Prostate gland (tissue), 2 donors: ENCODE results near the gene SUSD2. TPM values are rescaled to one million over a fixed set of nuclear protein-coding genes. Genes with fewer than 3 reads are reported as not detected.
"Not testable (repeated sequence)": the region's sequence is repeated elsewhere in the genome, so short reads cannot be mapped to it uniquely, and the experiment has no call there.

ENCODE experiments used
- DNase-seq: peaks from one replicate; pipeline ENCODE4 v3.0.0-alpha.2; 2019; ENCODE audit warnings: low spot score
- H3K27ac ChIP-seq, 2 donors: fragments of 200-600 bp; sonication (generic); 2 replicates each; pipeline ENCODE4 v1.5.1; 2017 to 2019
- H3K27me3 ChIP-seq: fragments of 200-600 bp; sonication (generic); replicated peaks from 2 replicates; pipeline ENCODE4 v1.5.1; 2019; ENCODE audit not compliant: insufficient read depth
- H3K36me3 ChIP-seq, 2 donors: fragments of 200-600 bp; sonication (generic); 1 replicate in 1 of 2; 2 replicates in 1 of 2; pipeline versions ENCODE4 v1.5.1 to v1.8.1; 2017 to 2019
- H3K4me1 ChIP-seq: fragments of 200-600 bp; sonication (generic); replicated peaks from 2 replicates; pipeline ENCODE4 v1.5.1; 2019
- H3K4me3 ChIP-seq, 2 donors: fragments of 200-600 bp; sonication (generic); 2 replicates each; pipeline ENCODE4 v1.5.1; 2017 to 2019
- H3K9me3 ChIP-seq: fragments of 200-600 bp; sonication (generic); 2 replicates; pipeline ENCODE4 v1.5.1; 2017
- POLR2A ChIP-seq: fragments of 450-650 bp; IDR thresholded peaks from one replicate; pipeline ENCODE4 v1.6.1; 2016; ENCODE audit warnings: antibody characterized with exemption, mild to moderate bottlenecking
- POLR2AphosphoS5 ChIP-seq: sonication (generic); formaldehyde crosslinking; IDR thresholded peaks from one replicate; pipeline ENCODE4 v1.6.1; 2017; ENCODE audit warnings: antibody characterized with exemption
- WGBS: methylation state at CpG from one replicate; pipeline ENCODE4 v1.1.5; 2018; 5-methylcytosine and 5-hydroxymethylcytosine counted together
- intact Hi-C: fragments of 100-400 bp; cut with DNase I; formaldehyde crosslinking; loops from one replicate; pipeline ENCODE4 v1.14.2; 2022
- total RNA-seq, 2 donors: library from RNA; depleted of rRNA; stranded (reverse); fragments of >200 nt; gene quantifications; one replicate each; pipeline ENCODE4 v1.1.0, GENCODE V29; 2016
- TF ChIP-seq, protein P1 (sequence below), 4 experiments: fragments of 200-600 bp in 2 of 4; fragments of 450-650 bp in 2 of 4; sonication (generic) in 2 of 4; IDR thresholded peaks; 1 replicate in 3 of 4; 2 replicates in 1 of 4; pipeline ENCODE4 v1.5.1; 2016 to 2019; ENCODE audit warnings: antibody characterized with exemption in 4 of 4, mild to moderate bottlenecking in 2 of 4, moderate library complexity in 2 of 4

Gene SUSD2
- total RNA-seq, 2 donors from 2014 or later = 7.8 to 9.3 TPM

DNA sequence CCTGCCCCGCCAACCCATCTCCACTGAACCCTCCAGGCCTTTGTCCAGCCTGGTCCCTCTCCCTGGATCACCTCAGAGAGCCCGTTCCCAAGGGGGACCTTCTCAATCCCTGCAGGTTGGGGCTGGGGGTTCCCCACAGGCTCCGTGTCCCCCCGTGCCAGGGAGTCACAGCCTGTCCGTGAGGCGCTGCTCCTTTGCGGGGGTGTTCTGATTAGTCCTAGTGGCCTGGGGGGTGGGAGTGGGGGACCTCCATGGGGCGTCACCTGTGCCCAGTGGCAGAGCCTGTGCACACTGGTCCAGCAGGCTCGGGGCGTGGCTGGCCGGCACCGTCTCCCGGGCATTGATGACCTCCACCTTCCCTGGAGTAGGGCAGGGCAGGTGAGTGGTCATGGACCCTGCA, 51.9 kb downstream of the SUSD2 start:
- no peak overlapping the region for H3K27ac ChIP-seq
- H3K9me3 ChIP-seq = no peaks in the 10 kb centered on the region
- H3K4me3 ChIP-seq = no peak overlapping the region
- no peak for DNase-seq
- intact Hi-C loops = no loop called here
- H3K36me3 ChIP-seq = no peaks in the 10 kb centered on the region
- WGBS = 92% methylated on average over 7 of the region's 13 CpGs
- TF ChIP-seq POLR2A (no peak), POLR2AphosphoS5 (no peak)
- TF ChIP-seq, protein P1, sequence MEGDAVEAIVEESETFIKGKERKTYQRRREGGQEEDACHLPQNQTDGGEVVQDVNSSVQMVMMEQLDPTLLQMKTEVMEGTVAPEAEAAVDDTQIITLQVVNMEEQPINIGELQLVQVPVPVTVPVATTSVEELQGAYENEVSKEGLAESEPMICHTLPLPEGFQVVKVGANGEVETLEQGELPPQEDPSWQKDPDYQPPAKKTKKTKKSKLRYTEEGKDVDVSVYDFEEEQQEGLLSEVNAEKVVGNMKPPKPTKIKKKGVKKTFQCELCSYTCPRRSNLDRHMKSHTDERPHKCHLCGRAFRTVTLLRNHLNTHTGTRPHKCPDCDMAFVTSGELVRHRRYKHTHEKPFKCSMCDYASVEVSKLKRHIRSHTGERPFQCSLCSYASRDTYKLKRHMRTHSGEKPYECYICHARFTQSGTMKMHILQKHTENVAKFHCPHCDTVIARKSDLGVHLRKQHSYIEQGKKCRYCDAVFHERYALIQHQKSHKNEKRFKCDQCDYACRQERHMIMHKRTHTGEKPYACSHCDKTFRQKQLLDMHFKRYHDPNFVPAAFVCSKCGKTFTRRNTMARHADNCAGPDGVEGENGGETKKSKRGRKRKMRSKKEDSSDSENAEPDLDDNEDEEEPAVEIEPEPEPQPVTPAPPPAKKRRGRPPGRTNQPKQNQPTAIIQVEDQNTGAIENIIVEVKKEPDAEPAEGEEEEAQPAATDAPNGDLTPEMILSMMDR (IDR thresholded peaks at IDR 0.05) = no peak
- H3K27me3 ChIP-seq = no peaks in the 10 kb centered on the region
- H3K4me1 ChIP-seq = no peaks in the 10 kb centered on the region

DNA sequence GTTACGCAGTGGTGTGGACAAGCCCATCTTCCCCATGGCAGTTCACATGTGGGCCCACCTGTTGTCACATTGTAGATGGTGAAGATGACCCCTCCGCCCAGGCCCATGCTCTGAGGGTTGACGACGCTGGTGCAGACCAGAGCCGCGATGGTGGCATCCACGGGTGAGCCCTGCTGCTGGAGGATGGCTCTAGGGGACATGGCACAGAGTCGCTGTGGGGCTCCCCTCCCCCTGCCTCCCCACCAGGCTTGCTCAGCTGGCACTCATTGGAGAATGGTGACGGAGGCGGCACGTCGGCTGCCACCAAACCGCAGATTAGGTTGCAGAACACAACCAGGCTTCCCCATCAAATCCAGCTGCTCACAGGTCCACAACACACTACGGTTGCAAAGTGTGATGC, 52.5 kb downstream of the SUSD2 start:
- H3K9me3 ChIP-seq = no peaks in the 10 kb centered on the region
- no peak overlapping the region for H3K27ac ChIP-seq
- H3K4me3 ChIP-seq = no peak overlapping the region
- WGBS = 95% methylated on average over 14 of the region's 14 CpGs
- intact Hi-C loops = no loop called here
- no peaks in the 10 kb centered on the region for H3K4me1 ChIP-seq
- no peaks in the 10 kb centered on the region for H3K36me3 ChIP-seq
- H3K27me3 ChIP-seq = no peaks in the 10 kb centered on the region
- TF ChIP-seq POLR2AphosphoS5 (no peak), POLR2A (no peak)
- TF ChIP-seq, protein P1 (IDR thresholded peaks at IDR 0.05) = no peak
- DNase-seq = no peak

DNA sequence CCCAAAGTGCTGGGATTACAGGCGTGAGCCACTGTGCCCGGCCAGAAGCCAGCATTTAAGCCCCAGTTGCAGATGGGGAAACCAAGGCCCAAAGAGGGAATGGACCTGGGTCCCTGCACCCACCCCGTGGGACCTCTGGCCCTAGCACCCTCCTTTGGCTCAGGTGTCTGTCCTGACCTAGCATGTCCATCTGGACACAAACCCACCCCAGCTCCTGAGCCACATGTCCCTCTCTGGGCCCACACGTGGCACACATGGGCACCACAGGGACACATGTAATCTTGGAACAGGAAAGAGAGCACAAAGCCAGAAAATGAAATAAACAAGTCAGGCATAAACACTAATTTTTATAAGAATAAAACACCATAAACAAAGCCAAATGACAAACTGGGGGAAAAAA, 54.0 kb downstream of the SUSD2 start:
- intact Hi-C loops = no loop called here
- no peak overlapping the region for H3K4me3 ChIP-seq
- H3K4me1 ChIP-seq = no peaks in the 10 kb centered on the region
- H3K27ac ChIP-seq = no peak overlapping the region
- no peaks in the 10 kb centered on the region for H3K9me3 ChIP-seq
- no peak for DNase-seq
- TF ChIP-seq, protein P1 (IDR thresholded peaks at IDR 0.05) = no peak
- no peak for TF ChIP-seq POLR2A
- TF ChIP-seq POLR2AphosphoS5 = no peak
- WGBS = 91% methylated on average over 4 of the region's 4 CpGs
- no peaks in the 10 kb centered on the region for H3K27me3 ChIP-seq
- no peaks in the 10 kb centered on the region for H3K36me3 ChIP-seq

DNA sequence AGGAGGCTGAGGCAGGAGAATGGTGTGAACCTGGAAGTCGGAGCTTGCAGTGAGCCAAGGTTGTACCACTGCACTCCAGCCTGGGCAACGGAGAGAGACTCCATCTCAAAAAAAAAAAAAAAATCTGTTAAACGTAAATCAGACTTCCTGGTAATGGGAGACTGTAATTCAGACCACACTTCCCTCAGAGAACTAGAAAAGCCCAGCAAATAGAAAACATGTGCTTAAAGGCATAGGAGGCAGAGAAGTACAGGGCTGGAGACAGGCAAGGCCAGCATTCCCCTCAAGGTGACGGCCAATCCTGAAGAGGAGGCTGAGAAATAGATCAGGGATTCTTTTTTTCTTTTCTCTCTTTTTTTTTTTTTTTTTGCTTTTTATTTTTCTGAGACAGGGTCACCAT, 55.4 kb downstream of the SUSD2 start:
- TF ChIP-seq POLR2AphosphoS5 (no peak), POLR2A (no peak)
- TF ChIP-seq, protein P1 (IDR thresholded peaks at IDR 0.05) = no peak
- Histone ChIP-seq H3K36me3 (no peaks in the 10 kb centered on the region), H3K4me3 (no peak overlapping the region), H3K4me1 (no peaks in the 10 kb centered on the region), H3K9me3 (no peaks in the 10 kb centered on the region), H3K27ac (no peak overlapping the region), H3K27me3 (no peaks in the 10 kb centered on the region)
- no peak for DNase-seq
- WGBS = 84% methylated on average over 4 of the region's 4 CpGs
- intact Hi-C loops = no loop called here

DNA sequence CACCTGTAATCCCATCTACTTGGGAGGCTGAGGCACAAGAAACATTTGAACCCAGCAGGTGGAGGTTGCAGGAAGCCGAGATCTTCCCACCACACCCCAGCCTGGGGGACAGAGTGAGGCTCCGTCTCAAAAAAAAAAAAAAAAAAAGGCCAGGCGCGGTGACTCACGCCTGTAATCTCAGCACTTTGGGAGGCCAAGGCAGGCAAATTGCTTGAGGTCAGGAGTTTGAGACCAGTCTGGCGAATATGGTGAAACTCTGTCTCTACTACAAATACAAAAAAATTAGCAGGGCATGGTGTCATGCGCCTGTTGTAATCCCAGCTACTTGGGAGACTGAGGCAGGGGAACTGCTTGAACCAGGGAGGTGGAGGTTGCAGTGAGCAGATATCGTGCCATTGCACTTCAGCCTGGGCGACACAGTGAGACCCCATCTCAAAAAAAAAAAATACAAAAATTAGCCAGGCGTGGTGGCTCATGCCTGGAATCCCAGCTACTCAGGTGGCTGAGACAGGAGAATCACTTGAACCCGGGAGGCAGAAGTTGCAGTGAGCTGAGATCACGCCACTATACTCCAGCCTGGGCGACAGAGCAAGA, 56.9 kb downstream of the SUSD2 start:
- WGBS = 94% methylated on average over 13 of the region's 13 CpGs
- H3K9me3 ChIP-seq, H3K4me3 ChIP-seq, intact Hi-C loops, DNase-seq, H3K4me1 ChIP-seq, H3K27me3 ChIP-seq, H3K36me3 ChIP-seq, H3K27ac ChIP-seq: not testable (repeated sequence)

Other genes with a start within 250 kb of the SUSD2 start
- gene GSTT2B, start 220.3 kb upstream of the SUSD2 start, total RNA-seq = 10 to 100 TPM in 1 of 2 donors, 1 to 10 TPM in 1; 3.9 to 16.2 TPM
- gene DDTL, start 214.6 kb upstream of the SUSD2 start, total RNA-seq = 1 to 10 TPM in 1 of 2 donors, not detected in 1; 2.2 TPM
- 100 to 1,000 TPM; 131 to 285 TPM for gene DDT, start 207.0 kb upstream of the SUSD2 start, total RNA-seq
- gene GSTT2, start 201.4 kb upstream of the SUSD2 start, total RNA-seq = not detected
- gene GSTT4, start 176.0 kb upstream of the SUSD2 start, total RNA-seq = under 1 TPM in 1 of 2 donors, not detected in 1; 0.80 TPM
- 10 to 100 TPM; 41.1 to 85.8 TPM for gene CABIN1, start 170.2 kb upstream of the SUSD2 start, total RNA-seq
- gene GGT5, start 63.6 kb downstream of the SUSD2 start, total RNA-seq = 10 to 100 TPM; 19.2 to 39.7 TPM
- 10 to 100 TPM; 39.6 to 63.2 TPM for gene SPECC1L, start 89.3 kb downstream of the SUSD2 start, total RNA-seq
- 1 to 10 TPM; 2.1 to 3.7 TPM for gene ADORA2A, start 246.1 kb downstream of the SUSD2 start, total RNA-seq